Activated B cell treated with CpG ODN at 0.5 μM for 24 hours (primary cell): ENCODE data around the gene NME4. TPM values are rescaled to one million over a fixed set of nuclear protein-coding genes. Genes with fewer than 3 reads are reported as not detected.

Experiments used
- ATAC-seq: fragments of 200-7000 bp; cut with Tn5 transposase; one replicate; pipeline ENCODE4 v1.10.0; 2021; ENCODE audit warnings: low read depth, mild to moderate bottlenecking, moderate library complexity
- CTCF ChIA-PET: fragments of 350-600 bp; sonication (Branson Sonifier 250); formaldehyde crosslinking; loops from one replicate; lab custom pipeline; 2021; ENCODE audit warnings: antibody characterized with exemption; lab: Charles Lee
- POLR2A ChIA-PET: fragments of 350-600 bp; sonication (Branson Sonifier 250); formaldehyde crosslinking; loops from one replicate; lab custom pipeline; 2021; ENCODE audit warnings: antibody characterized with exemption; lab: Charles Lee
- DNase-seq: peaks from one replicate; pipeline ENCODE4 v3.0.0; 2022
- H3K27ac Mint-ChIP-seq: one replicate; pipeline ENCODE4 v1.8.0; 2020; ENCODE audit warnings: mixed read lengths
- H3K27me3 Mint-ChIP-seq: one replicate; pipeline ENCODE4 v1.8.0; 2021; ENCODE audit warnings: mixed read lengths
- H3K36me3 Mint-ChIP-seq: one replicate; pipeline ENCODE4 v1.8.0; 2021; ENCODE audit warnings: low read depth, mixed read lengths
- H3K4me1 Mint-ChIP-seq: one replicate; pipeline ENCODE4 v1.8.0; 2021; ENCODE audit warnings: mixed read lengths
- H3K4me3 Mint-ChIP-seq: one replicate; pipeline ENCODE4 v1.8.0; 2020; ENCODE audit warnings: mild to moderate bottlenecking, mixed read lengths
- H3K9me3 Mint-ChIP-seq: one replicate; pipeline ENCODE4 v1.8.0; 2020; ENCODE audit warnings: mixed read lengths
- intact Hi-C: fragments of 100-400 bp; cut with micrococcal nuclease; formaldehyde crosslinking; loops from one replicate; pipeline ENCODE4 v1.15.1; 2024
- total RNA-seq: library from RNA; stranded (reverse); gene quantifications from 2 replicates; pipeline ENCODE4 v1.2.3, GENCODE V29; 2022
- TF ChIP-seq, protein P1 (sequence below): fragments of 200-600 bp; IDR thresholded peaks from one replicate; pipeline ENCODE4 v1.8.0; 2022; ENCODE audit warnings: antibody characterized with exemption, mild to moderate bottlenecking

Gene NME4
- total RNA-seq, 1 donor from 2014 or later = 29.9 TPM

DNA sequence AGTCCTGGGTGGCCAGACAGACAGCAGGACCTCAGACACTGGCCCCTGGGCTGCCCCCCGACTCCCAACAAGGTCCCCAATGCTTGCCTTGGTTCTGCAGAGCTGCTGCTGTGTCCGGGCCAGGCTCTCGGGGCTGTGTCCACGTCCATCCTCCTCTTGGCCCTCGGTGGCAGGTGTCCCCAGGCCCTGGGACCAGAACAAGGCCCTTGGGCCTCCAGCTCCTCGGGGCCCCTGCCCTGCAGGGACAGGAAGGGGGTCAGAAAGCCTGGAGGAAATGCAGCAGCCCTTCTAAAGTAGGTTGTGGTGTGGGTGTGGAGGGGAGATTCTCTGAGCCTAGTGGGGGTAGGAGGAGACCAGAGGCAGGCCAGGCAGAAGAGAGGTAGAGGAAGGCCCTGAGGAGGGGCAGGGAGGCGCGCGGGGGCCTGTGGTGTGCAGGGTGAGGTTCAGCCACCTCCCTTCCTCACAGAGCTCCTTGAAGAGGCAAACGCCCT lies 42.0 kb upstream of the NME4 start:
- TF ChIP-seq, protein P1, sequence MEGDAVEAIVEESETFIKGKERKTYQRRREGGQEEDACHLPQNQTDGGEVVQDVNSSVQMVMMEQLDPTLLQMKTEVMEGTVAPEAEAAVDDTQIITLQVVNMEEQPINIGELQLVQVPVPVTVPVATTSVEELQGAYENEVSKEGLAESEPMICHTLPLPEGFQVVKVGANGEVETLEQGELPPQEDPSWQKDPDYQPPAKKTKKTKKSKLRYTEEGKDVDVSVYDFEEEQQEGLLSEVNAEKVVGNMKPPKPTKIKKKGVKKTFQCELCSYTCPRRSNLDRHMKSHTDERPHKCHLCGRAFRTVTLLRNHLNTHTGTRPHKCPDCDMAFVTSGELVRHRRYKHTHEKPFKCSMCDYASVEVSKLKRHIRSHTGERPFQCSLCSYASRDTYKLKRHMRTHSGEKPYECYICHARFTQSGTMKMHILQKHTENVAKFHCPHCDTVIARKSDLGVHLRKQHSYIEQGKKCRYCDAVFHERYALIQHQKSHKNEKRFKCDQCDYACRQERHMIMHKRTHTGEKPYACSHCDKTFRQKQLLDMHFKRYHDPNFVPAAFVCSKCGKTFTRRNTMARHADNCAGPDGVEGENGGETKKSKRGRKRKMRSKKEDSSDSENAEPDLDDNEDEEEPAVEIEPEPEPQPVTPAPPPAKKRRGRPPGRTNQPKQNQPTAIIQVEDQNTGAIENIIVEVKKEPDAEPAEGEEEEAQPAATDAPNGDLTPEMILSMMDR = no peak
- no peak overlapping the region for H3K27ac Mint-ChIP-seq
- peaks cover 13% of the 10 kb centered on the region for H3K4me1 Mint-ChIP-seq
- ATAC-seq (no peak), DNase-seq (no peak)
- POLR2A ChIA-PET = interaction anchor here (0.9 kb wide), 1 partner anchor 16 kb away, joined by 3 read pairs; no protein-coding TSS in a partner anchor
- H3K36me3 Mint-ChIP-seq = peaks cover 7% of the 10 kb centered on the region
- CTCF ChIA-PET = no interaction called here
- H3K27me3 Mint-ChIP-seq = no peaks in the 10 kb centered on the region
- H3K9me3 Mint-ChIP-seq = no peaks in the 10 kb centered on the region
- intact Hi-C loops = no loop called here
- no peak overlapping the region for H3K4me3 Mint-ChIP-seq

DNA sequence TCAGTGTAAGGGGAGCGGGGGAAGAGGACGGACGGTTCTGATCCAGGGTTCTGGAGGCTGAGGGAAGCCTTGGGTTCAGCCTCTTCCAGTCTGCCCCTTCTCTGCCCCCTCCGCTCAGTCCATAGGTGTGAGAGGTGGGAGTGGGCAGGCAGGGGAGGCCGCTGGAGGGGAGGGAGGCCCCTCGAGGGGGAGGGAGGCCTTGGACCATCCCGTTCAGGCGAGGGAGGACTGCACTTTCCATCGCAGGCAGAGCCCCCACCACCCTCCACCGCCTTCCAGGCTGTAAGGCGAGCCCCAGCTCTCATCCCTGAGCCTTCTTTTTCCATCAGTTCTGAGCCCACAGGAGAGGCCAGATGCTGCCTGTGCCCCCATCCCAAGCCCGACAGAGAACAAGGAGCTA lies 40.3 kb upstream of the NME4 start:
- Mint-ChIP-seq H3K36me3 (no peaks in the 10 kb centered on the region), H3K9me3 (no peaks in the 10 kb centered on the region), H3K27ac (no peak overlapping the region), H3K4me3 (no peak overlapping the region), H3K4me1 (no peaks in the 10 kb centered on the region), H3K27me3 (no peaks in the 10 kb centered on the region)
- DNase-seq (no peak), ATAC-seq (no peak)
- ChIA-PET CTCF (no interaction called here), POLR2A (interaction anchor here (0.5 to 1.5 kb wide), 3 partner anchors 12 to 34 kb away, joined by 3 read pairs; partner anchors contain the start of gene MRPL28)
- intact Hi-C loops = no loop called here
- TF ChIP-seq, protein P1 = no peak

DNA sequence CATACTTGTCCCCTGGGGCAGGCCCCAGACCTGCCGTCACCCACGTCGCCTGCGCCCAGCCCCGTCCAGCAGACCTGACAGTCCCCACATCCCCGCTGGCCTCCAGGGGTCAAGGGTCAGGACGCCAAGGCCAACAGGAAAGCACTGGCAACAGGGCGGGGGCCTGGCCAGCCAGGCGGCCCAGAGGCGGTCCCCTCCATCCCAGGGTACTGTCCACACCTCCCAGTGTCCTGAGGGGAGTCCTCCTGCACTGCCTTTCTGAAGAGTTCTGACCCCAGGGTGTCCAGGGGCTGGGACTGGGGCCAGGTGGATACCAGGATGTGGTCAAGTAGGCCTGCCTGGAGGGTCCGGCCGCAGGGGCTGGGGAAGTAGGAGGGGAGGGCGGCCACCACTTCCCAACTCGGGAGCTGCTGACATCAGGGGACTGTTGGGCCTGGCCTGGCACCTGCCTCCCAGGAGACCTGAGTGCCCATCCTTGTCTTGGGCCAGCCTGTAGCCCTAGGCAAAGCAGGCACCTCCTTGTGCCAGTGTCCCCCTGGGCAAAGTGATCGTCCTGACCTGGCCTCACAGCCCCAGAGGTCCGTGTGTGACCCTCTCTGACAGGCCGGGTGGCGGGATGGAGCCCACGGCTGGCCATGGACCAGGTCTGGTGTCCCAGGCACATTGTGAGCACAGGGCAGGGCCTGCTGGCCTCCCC lies 37.8 kb upstream of the NME4 start:
- peaks cover 3% of the 10 kb centered on the region for H3K4me1 Mint-ChIP-seq
- no peak overlapping the region for H3K27ac Mint-ChIP-seq
- intact Hi-C loops = no loop called here
- H3K27me3 Mint-ChIP-seq = peaks cover 5% of the 10 kb centered on the region
- H3K4me3 Mint-ChIP-seq = no peak overlapping the region
- ChIA-PET CTCF (no interaction called here), POLR2A (no interaction called here)
- no peak for DNase-seq
- TF ChIP-seq, protein P1 = no peak
- H3K36me3 Mint-ChIP-seq = no peaks in the 10 kb centered on the region
- no peak for ATAC-seq
- no peaks in the 10 kb centered on the region for H3K9me3 Mint-ChIP-seq

DNA sequence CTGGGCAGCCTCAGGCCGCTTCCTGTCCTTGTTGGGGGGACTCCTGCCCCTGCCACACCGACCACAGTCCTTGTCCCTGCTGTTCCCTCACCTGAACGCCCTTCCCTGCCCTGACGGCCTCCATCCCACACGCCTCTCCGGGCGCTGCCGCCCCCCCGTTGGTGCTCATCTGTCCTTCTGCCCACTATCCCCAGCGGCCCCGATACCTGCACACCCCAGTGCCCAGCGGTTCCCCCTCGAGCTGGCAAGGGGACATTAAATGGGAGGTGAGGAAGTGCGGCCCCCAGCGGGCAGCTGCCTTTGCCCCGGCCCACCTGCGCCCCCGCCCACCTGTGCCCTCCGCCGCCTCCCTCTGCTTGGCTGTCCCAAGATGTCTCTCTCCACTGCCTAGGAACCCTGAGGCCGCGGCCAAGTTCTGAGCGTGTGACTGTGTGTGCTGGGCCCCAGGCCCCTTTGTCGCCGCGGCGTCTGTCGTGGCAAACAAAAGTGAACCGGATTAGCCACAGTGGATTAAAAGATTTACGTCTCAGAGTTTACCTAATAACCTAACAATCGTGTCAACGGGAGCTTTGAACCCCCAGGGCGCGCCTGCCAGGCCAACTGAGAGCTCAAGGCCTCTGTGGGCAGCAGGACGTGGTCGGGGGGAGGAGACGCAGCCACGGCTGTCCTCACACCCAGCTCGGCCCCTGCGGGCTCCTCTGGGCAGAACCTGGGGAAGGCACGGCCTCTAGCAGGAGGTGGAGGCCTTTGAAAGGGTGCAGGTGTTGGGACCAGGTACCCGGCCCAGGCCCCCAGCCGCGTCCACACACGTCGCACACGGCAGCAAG lies 36.9 kb upstream of the NME4 start:
- ChIA-PET CTCF (interaction anchor here (3.1 kb wide), 1 partner anchor 253 kb away, joined by 20 read pairs; no protein-coding TSS in a partner anchor), POLR2A (interaction anchor here (0.5 kb wide), 1 partner anchor 35 kb away, joined by 3 read pairs; no protein-coding TSS in a partner anchor)
- ATAC-seq (no peak), DNase-seq (no peak)
- TF ChIP-seq, protein P1 = no peak
- H3K27ac Mint-ChIP-seq = no peak overlapping the region
- H3K9me3 Mint-ChIP-seq = no peaks in the 10 kb centered on the region
- no peak overlapping the region for H3K4me3 Mint-ChIP-seq
- no peaks in the 10 kb centered on the region for H3K36me3 Mint-ChIP-seq
- H3K27me3 Mint-ChIP-seq = peaks cover 5% of the 10 kb centered on the region
- H3K4me1 Mint-ChIP-seq = peaks cover 3% of the 10 kb centered on the region
- intact Hi-C loops = no loop called here
